Renal pelvis (tissue), 4 donors: ENCODE measurements around the gene MVD. TPM values are rescaled to one million over a fixed set of nuclear protein-coding genes. Genes with fewer than 3 reads are reported as not detected.
"Not testable (repeated sequence)": the region's sequence is repeated elsewhere in the genome, so short reads cannot be mapped to it uniquely, and the experiment has no call there.

Source experiments
- DNase-seq: peaks from one replicate; pipeline ENCODE4 v3.0.0-alpha.2; 2013
- polyA plus RNA-seq, 3 donors: library from polyadenylated mRNA; unstranded; fragments of 120-200 nt; gene quantifications; one replicate each; pipeline ENCODE4 v1.2.1, GENCODE V29; 2013; ENCODE audit not compliant: insufficient read length in 3 of 3

The MVD gene
- polyA plus RNA-seq, 3 donors: 41.0 to 49.1 (median 41.4) TPM

- DNase-seq: no peak
Measured at GRCh38 chr16:88610080-88610479, 52.8 kb downstream of the MVD start.

- not testable (repeated sequence) for DNase-seq
Measured at GRCh38 chr16:88609426-88609825, 53.5 kb downstream of the MVD start.

- DNase-seq: no peak
Measured at GRCh38 chr16:88608076-88608475, 54.8 kb downstream of the MVD start.

- no peak for DNase-seq
Measured at GRCh38 chr16:88606148-88606757, 56.6 kb downstream of the MVD start.

- DNase-seq: no peak
Measured at GRCh38 chr16:88605186-88606147, 57.4 kb downstream of the MVD start.

GRCh38 chr16:88602091-88602490 is 60.8 kb downstream of the MVD start:
- DNase-seq: no peak

Other genes starting within 250 kb of the MVD start
- gene ZFPM1, start 209.8 kb downstream of the MVD start, polyA plus RNA-seq: 1 to 10 TPM; 4.7 to 5.2 (median 5.2) TPM
- gene ZC3H18, start 92.7 kb downstream of the MVD start, polyA plus RNA-seq: 10 to 100 TPM; 40.9 to 47.5 (median 41.3) TPM
- gene IL17C, start 24.5 kb downstream of the MVD start, polyA plus RNA-seq: under 1 TPM in 1 of 3 donors, not detected in 2; 0.10 TPM
- gene CYBA, start 12.0 kb downstream of the MVD start, polyA plus RNA-seq: 100 to 1,000 TPM; 155 to 194 (median 158) TPM
- 1 to 10 TPM in 2 of 3 donors, under 1 TPM in 1; 0.87 to 1.4 (median 1.2) TPM for gene SNAI3, start 23.4 kb upstream of the MVD start, polyA plus RNA-seq
- 10 to 100 TPM; 20.5 to 22.2 (median 20.7) TPM for gene RNF166, start 43.3 kb upstream of the MVD start, polyA plus RNA-seq
- gene CTU2, start 43.4 kb upstream of the MVD start, polyA plus RNA-seq: 10 to 100 TPM; 10.8 to 19.5 (median 16.0) TPM
- 10 to 100 TPM; 44.6 to 59.0 (median 46.4) TPM for gene PIEZO1, start 122.1 kb upstream of the MVD start, polyA plus RNA-seq
- 10 to 100 TPM; 16.6 to 23.1 (median 22.1) TPM for gene CDT1, start 140.7 kb upstream of the MVD start, polyA plus RNA-seq
- gene APRT, start 148.8 kb upstream of the MVD start, polyA plus RNA-seq: 100 to 1,000 TPM; 106 to 129 (median 121) TPM
- 10 to 100 TPM; 25.2 to 28.3 (median 27.5) TPM for gene GALNS, start 193.9 kb upstream of the MVD start, polyA plus RNA-seq
- 10 to 100 TPM; 64.7 to 89.2 (median 78.6) TPM for gene TRAPPC2L, start 194.0 kb upstream of the MVD start, polyA plus RNA-seq
- gene PABPN1L, start 203.6 kb upstream of the MVD start, polyA plus RNA-seq: not detected